GM10266 (cell line): ENCODE data around the gene TBCD.

ENCODE experiments used
- DNase-seq: peaks from one replicate; pipeline ENCODE4 v3.0.0; 2012; ENCODE audit errors: extremely low spot score
- TF ChIP-seq, protein P1 (sequence below): IDR thresholded peaks from 2 replicates; pipeline ENCODE4 v1.5.1; 2012; ENCODE audit warnings: mild to moderate bottlenecking, low read depth; ENCODE audit not compliant: control insufficient read depth, insufficient read depth; ENCODE audit errors: missing control alignments

The TBCD gene

DNA sequence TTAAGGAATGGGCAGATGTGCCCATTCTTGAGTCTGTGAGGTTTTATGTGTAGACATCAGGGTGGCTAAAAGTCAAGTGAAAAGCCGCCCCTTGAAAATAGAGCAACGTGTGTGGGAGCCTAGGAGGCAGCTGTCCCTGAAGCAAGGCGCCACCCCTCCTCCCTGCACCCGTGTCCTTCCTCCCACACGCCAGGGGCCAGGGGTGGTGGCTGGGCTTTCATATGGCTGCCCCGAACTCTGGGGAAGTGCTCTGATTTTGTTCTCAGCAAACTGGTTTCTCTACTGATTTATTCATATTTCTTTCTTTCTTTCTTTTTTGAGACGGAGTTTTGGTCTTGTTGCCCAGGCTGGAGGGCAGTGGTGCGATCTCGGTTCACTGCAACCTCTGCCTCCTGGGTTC lies 83.3 kb downstream of the TBCD start:
- DNase-seq: no peak

DNA sequence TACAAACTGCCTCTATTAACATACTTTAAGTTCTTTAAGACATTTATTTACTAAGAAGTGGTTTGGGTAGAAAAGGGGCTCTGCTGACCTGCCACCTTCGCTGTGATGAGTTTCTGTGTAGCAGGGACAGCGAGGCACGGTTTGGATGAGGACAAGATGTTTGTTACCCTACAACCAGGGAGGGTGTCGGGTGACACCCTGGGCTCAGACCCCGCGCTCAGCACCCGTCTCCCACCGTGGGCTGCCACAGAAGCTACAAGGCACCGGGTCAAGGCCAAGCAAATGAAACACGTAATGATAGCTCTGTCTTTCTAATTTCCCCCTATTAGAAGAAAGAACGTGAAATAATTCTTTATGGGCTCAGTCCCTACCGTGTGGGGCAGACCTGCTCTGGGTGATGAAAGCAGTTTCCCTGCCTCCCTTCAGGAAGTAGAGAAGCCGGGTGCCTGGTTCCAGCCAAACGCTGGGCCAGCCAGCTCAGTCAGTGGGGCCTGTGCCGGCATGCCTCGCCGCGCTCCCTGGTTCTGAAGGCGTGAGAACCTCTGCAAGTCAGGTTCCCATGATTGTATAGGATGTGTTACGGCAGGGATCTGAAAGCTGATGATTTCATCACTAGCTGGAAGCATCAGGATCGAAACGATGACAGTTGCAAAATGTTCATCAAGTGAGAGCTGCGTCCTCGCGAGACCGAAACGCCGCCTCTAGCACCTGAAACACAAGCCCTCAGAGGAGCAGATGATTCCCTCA lies 84.1 kb downstream of the TBCD start:
- no peak for DNase-seq
- TF ChIP-seq, protein P1, sequence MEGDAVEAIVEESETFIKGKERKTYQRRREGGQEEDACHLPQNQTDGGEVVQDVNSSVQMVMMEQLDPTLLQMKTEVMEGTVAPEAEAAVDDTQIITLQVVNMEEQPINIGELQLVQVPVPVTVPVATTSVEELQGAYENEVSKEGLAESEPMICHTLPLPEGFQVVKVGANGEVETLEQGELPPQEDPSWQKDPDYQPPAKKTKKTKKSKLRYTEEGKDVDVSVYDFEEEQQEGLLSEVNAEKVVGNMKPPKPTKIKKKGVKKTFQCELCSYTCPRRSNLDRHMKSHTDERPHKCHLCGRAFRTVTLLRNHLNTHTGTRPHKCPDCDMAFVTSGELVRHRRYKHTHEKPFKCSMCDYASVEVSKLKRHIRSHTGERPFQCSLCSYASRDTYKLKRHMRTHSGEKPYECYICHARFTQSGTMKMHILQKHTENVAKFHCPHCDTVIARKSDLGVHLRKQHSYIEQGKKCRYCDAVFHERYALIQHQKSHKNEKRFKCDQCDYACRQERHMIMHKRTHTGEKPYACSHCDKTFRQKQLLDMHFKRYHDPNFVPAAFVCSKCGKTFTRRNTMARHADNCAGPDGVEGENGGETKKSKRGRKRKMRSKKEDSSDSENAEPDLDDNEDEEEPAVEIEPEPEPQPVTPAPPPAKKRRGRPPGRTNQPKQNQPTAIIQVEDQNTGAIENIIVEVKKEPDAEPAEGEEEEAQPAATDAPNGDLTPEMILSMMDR: no peak

More for the DNA sequence above, 83.3 kb downstream of the TBCD start:
- TF ChIP-seq, protein P1: no peak

DNA sequence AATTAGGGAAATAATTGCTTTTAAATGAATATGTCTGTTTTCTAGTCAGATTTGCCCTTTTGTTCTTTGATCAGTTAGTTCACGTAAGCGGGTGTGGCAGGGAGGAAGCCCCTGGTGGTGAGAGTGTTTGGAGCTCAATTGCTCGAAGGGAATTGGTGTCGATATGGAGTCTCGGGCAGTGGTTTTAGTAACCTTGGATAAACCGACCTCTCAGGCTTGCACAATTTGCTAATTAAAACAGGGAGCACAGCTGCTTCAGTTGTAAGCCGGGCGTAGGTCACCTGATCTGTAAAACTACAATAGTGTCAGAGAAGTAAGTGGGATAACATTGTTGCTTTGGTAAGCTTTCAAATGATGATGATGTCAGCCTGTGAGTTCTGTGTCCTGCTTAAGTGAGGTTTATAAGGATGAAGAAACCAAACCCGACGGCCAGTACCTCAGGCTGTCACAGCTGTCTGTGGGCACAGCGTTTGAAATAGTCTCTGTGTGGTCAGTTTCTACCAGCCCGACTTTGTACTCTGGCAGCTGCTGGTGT lies 85.0 kb downstream of the TBCD start:
- DNase-seq: no peak
- TF ChIP-seq, protein P1: no peak

DNA sequence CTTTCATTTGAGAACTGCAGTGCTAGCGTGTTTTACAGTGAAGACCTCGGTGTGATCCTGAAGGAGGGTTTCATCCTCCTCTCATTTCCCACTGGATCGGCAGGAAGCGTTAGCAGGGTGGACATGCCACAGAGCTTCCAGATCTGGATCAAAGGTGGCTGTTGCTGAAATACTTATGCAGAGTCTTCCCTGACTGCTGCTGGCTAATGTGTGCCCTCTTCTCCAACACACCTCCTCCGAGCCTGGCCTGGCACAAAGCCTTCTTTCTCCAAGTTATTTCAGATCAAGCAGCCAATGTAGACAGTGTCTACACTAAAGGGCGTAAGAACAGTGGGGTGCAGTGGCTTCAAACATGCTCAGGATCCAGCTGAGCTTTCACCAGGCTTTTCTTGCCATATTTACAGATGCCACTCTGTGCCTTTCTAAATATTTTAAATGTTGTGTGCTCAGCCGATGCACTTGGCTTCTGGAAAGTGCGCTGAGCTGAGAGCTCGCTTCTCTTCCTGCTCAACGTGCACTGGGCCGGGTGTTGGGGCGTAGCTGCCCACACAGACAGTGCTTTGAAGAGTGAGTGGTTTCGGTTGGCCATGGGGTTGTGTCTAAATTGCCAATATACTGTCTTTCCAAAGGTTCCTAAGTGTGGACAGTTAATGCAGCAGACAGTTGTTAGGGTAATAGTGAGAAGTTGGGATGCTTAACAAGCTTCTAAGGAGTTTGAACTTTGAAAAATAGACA lies 85.9 kb downstream of the TBCD start:
- TF ChIP-seq, protein P1: no peak
- no peak for DNase-seq

DNA sequence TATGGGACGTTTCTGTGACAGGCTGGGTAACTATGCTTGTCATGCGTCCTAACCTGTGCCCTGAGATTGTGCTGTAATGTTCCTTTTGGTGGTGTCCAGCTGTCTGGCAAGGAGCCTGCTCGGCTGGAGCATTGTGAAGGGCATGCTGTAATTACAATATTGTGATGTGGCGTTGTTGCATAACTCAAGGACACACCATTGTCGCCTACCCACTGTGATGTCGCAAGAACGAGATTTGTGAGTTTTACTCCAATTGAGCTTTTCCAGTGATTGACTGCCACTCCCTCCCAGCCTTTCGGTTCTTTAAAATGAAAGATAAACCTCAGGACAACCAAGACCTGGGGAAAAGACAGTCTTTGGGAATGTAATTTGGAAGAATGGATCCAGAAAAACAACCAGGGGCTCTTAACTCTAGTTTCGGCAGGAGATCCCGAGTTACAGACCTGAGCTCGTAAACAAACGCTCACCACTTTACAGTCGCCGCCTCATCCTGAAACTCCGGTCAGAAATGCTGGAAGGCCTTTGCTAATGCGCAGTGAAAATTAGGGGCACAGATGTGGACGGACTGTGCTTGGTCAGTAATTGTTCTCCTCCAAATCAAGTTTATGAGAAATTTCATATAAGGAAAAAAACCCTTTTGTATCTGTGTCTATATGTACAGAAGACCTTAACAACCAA lies 86.7 kb downstream of the TBCD start:
- DNase-seq: no peak
- TF ChIP-seq, protein P1: no peak

DNA sequence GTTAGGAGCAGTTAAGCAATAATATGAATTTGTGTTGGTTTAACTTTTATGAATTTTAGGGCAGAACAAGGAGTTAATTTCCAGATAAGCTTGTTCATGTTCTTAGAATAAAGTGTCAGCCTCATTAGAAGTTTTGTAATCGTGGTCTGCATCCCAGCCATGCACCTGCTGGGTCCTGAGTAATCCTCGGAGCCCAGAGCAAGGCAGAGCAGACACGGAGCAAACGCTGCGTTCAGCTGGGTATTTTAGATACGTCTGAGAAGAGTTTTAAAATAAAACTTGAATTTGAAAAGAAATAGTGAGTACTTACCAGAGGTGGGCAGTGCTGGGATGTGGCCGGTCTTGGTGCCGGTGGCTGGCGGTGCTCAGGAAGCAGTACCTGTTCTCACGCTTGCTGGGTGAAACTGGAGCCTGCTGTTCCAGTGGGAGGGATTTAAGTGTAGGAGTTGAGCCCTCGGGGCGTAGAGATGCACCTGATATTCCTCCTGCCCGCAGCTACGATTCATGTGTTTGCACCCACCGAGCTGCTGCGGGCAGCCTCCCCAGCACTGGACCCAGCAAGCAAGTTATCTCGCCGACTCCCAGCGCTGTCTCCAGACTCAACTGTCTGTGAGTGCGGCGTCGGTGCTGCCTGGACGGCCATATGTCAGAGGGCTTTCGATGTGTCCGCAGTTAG lies 87.9 kb downstream of the TBCD start, which contains the start of gene ZNF750:
ZNF750 (minus strand) TSS at position 406 of the 676 bp plus-strand sequence. CDS start 7,568 bp downstream, outside the sequence.
- no peak for DNase-seq
- TF ChIP-seq, protein P1: no peak
